T47D (cell line): ENCODE results near the gene NUP62.

Experiments
- DNase-seq, 2 experiments: peaks; one replicate each; pipeline versions ENCODE4 v3.0.0 to v3.0.0-alpha.2; 2011 to 2012; ENCODE audit warnings: low read depth in 1 of 2, low spot score in 1 of 2
- JUND ChIP-seq: IDR thresholded peaks from 2 replicates; pipeline ENCODE4 v1.6.1; 2012; ENCODE audit warnings: low read depth
- in situ Hi-C: cut with HindIII; loops from 2 replicates; pipeline ENCODE4 v1.10.0; 2016; ENCODE audit warnings: low sequenced_read_pairs, low pct_unique_long_range_greater_than_20kb

Gene NUP62

GRCh38 chr19:49894011-49894664, 35.2 kb downstream of the NUP62 start:
- no peak for TF ChIP-seq JUND

GRCh38 chr19:49892716-49893115, 36.6 kb downstream of the NUP62 start:
- DNase-seq: no peak
- in situ Hi-C loops: no loop called here
- no peak for TF ChIP-seq JUND

More at GRCh38 chr19:49894011-49894664, 35.2 kb downstream of the NUP62 start:
- no peak for DNase-seq
- in situ Hi-C loops: no loop called here

GRCh38 chr19:49891393-49891792, 37.9 kb downstream of the NUP62 start:
- TF ChIP-seq JUND: no peak
- in situ Hi-C loops: no loop called here
- no peak for DNase-seq

- DNase-seq: no peak
- in situ Hi-C loops: no loop called here
Observed at GRCh38 chr19:49890349-49891311, 38.7 kb downstream of the NUP62 start.

GRCh38 chr19:49889687-49890348, 39.5 kb downstream of the NUP62 start:
- TF ChIP-seq JUND: no peak
- no peak for DNase-seq
- in situ Hi-C loops: no loop called here

More at GRCh38 chr19:49890349-49891311, 38.7 kb downstream of the NUP62 start:
- TF ChIP-seq JUND: no peak

GRCh38 chr19:49889038-49889686, 40.1 kb downstream of the NUP62 start:
- in situ Hi-C loops: no loop called here

GRCh38 chr19:49888510-49888824, 40.8 kb downstream of the NUP62 start:
- in situ Hi-C loops: no loop called here
- TF ChIP-seq JUND: no peak
- no peak for DNase-seq

More at GRCh38 chr19:49889038-49889686, 40.1 kb downstream of the NUP62 start:
- no peak for TF ChIP-seq JUND
- DNase-seq: no peak

GRCh38 chr19:49887665-49888509, 41.4 kb downstream of the NUP62 start:
- in situ Hi-C loops: no loop called here
- TF ChIP-seq JUND: no peak
- no peak for DNase-seq

- in situ Hi-C loops: no loop called here
- no peak for DNase-seq
- TF ChIP-seq JUND: no peak
Observed at GRCh38 chr19:49887037-49887664, 42.2 kb downstream of the NUP62 start.

GRCh38 chr19:49884760-49885159, 44.5 kb downstream of the NUP62 start:
- DNase-seq: no peak
- TF ChIP-seq JUND: no peak
- in situ Hi-C loops: no loop called here

GRCh38 chr19:49884109-49884508, 45.2 kb downstream of the NUP62 start:
- in situ Hi-C loops: no loop called here
- DNase-seq: no peak
- TF ChIP-seq JUND: no peak
